HG03354 (cell line): ENCODE data around the gene CEBPG.
A peak's percentile ranks its signal among the peaks of the same experiment; 100 is the strongest.

Experiments
- ATAC-seq: cut with Tn5 transposase; IDR thresholded peaks from one replicate; pipeline ENCODE4 v1.9.1; 2021; ENCODE audit warnings: mild to moderate bottlenecking; ENCODE audit not compliant: unreplicated experiment, poor library complexity, severe bottlenecking

The CEBPG gene

DNA sequence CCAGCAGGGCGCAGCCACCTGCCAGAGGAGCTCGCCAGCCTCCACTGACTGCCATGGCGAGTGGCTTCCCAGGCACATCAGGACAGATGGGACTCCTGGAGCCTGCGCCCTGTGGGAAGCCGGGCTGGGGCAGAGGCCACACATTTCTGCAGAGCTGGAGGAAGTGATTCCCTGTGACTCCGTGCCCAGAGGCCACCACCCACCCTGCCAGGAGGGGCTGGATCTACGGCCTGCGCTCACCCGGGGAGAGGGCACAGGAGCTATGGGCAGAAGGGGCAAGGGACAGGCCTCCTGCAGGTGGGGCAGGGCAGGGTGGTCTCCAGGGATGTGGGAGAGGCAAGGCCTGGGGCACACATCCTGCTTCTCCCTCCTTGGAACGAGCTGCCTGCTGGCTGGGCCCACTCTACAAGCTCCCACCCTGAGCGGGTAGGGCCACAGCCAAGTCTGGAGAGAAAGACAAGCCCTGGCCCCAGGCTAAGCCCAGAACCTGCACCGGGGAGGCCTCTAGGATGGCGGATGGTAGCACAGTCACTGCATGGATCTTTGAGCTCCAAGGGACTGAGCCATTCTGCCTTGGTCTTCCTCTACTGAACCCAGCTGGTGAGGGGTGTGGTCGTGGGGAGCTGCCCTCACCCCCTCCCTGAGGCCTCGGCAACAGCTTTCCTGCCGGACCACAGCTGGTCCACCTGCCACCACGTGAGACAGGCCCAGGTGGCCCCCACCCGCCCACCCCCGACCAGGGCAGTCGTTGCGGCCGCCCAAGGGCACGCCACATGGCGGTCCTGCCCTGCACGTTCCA is 40.6 kb downstream of the CEBPG start:
- no peak for ATAC-seq

DNA sequence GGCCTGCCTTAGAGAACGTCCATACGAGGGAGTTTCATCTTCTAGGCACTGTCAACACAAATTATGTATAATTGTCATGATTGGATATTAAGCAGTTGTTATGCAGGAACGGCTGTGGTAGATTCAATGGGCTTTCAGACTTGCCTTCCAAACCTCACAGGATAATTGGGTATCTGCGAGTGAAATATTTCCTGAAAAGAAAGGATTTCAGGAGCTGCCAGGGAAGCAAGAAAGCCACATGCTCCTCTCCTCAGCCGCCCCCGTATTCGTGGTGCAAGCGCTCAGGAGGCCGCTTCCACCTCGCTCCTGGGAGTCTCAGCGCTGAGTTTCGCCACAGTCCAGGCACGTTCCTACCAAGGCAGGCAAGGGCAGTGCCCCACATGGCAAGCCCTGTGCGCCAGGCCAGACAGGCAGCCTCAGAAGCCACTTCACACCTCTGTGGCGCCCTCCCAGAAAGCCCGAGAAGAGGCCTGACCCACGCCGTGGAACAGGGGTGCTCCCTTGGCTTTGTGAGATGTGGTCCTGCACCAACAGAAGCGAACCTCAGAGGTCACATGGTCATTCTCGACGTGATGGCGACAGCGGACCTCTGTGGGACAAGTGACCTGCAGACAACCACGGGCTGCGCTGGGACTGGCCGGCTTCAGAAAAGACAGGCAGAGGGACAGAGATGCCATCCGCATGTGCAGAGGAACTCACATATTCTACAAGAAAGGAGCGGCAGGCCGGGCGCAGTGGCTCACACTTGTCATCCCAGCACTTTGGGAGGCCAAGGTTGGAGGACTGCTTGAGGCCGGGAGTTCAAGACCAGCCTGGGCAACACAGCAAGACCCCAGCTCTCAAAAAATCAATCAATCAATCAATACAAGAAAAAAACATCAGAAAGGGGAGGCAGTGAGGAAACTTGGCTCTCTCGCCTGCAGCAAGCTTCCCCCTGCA is 41.4 kb downstream of the CEBPG start:
- ATAC-seq = no peak

DNA sequence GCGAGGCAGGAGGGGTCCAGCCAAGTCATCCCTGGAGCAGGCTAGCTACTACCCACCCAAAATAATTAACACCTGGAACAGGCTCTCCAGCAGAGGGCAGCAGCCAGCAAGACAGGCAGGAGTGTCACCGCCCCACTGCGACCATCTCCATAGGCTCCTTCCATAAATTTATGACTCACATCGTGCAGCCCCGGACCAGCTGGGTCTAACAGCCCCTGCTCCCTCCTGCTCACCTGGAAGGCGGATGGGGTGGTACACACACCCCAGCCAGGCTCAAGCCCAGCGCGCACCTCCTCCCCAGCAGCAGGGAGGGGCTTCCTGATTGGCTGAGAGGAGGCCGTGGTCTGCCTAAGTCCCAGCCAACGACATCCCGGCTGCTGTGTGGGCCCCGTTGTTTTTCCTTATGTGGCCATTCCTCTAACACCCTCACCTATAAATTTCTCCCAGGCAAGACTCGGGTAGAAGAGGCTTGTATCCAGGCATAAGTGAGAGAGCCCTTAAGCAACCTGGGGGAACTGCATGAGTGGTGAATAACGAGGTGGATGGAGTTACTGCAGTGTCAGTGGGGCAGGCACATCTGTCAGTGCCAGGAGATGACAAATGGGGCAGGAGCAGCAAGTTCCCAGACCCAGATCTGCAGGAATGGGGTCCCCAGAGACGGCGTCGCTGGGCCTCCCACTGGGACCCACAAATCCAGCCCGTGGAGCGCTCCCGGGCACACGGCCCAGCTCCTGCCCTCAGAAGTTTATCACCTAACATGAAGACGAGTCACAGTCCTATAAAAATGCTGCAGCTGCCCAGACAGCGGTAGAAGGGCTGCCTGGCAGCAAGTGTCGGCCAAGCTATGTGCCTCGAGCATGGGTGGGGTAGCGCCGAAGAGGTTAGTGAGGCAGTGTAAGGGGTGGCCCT is 43.1 kb downstream of the CEBPG start:
- ATAC-seq = peak; percentile 52

DNA sequence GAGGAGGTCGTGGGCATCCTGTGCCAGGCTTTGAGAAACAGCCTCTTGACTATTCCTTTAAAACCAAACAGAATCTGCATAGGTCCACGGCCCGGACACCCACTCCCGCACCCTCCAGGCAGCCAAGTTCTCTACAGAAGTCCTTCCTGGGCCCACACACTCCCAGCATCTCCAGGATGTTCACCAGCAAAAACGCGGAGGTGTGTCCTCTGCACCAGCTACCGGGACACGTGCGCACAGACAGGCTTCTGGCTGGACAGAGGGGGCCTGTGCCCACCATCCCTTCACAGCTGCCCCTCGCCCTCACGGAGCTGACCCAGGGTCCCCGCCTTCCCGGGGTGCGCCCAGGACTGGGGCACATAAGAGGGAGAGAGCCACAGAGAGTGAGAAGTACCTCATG is 44.2 kb downstream of the CEBPG start:
- ATAC-seq = no peak

DNA sequence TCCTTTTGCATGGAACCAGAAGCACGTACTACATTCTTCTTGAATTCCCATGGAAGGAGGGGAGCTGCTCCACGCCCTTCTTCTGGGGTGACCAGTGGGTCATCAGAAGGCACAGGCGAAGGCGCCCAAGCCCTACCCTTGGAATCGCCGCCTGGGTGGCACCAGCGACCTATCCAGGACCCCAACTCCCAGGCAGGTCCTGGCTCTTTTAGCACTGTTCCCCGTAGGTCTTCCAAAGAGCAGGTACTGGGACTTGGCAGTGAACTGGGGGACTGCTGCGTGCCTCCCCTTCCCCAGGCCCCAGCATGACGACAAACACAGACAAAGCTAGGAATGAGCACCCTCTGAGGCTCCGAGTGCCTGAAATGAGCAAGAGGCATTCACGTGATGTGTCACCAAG is 45.0 kb downstream of the CEBPG start:
- no peak for ATAC-seq

DNA sequence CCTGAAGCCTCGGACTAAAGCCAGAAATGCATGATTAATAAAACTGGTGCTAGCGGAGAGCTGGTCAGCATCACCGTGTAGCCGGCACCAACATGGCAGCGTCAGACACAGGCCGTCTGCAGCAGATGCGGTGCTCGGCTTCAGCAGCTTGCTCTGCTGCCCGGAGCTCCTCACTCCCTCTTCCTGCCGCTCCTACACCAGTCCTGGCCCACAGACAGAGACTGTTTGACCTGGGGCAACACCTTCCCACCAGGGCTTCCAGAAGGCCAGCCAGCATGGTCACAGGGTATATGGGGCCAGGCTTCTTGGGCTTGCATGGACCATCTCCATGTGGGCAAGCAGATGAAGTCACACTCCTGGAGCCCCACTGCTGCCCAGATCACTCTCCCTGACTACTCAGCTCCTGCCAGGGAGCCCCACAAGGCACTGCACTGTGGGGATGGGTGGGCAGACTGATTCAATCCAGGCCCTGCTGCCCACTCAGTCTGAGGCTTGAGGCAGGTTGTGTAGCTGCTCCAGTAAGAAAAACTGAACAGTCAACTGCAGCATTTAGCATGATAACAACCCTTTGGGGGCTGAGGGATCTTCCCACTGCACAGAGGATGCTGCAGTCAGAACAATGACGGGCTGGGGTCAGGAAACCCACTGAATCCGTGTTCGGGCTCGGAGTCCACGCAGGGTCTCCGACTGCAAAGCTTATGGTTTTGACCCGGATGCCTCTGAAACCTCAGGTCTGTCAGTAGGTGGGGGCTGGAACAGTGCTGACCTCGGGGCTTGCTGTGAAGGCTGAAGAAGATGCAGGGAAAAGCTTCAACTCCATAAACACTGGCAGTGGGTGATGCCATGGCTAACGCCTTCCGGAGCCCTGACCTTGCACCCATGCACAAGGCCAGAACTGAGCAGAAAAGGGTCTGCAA is 45.6 kb downstream of the CEBPG start:
- no peak for ATAC-seq

DNA sequence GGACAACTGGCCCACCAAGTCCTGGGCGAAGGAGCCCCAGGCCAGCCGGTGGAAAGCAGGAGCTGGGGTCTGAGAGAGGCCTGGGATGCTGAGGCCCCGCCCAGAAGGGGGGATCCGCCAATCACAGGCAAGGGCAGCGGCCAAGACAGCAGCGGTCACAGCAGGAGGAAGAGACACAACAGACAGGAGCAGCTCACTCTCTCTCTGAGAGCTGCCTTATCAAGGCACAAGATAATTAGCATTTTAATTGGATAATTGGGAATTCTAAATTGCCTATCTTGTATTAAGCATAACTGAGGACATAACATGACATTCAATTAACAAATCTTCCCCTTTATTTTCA is 46.2 kb downstream of the CEBPG start:
- no peak for ATAC-seq

DNA sequence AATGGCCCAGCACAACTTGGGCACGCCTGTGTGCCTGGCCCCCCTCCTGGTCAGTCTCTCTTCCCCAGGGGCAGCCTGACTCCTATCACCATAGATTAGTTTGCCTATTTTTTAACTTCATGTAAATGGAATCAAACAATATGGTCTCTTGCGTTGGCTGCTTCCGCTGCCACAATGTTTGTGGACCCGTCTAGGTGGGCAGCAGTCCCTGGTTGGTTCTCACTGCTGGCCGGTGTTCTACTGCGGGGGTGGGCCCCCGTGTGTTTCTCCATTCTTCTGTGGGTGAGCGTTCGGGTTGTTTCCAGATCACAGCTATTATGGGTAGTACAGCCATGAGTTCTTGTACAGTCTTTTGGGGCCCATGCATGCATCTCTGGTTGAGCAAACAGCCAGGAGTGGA is 47.3 kb downstream of the CEBPG start:
- no peak for ATAC-seq

DNA sequence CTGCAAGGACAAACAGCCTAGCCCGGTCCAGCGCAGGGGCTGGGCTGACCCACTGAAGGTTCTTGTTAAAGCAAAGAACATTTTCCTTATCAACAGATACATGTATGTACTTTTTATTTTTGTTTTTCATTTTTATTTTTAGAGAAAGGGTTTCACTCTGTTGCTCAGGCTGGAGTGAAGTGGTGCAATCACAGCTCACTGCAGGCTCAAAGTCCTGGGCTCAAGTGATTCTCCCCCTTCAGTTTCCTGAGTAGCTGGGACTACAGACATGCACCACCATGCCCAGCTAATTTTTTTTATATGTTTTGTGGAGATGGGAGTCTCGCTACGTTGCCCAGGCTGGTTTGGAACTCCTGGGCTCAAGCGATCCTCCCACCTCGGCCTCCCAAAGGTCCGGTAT is 47.9 kb downstream of the CEBPG start:
- ATAC-seq = no peak

DNA sequence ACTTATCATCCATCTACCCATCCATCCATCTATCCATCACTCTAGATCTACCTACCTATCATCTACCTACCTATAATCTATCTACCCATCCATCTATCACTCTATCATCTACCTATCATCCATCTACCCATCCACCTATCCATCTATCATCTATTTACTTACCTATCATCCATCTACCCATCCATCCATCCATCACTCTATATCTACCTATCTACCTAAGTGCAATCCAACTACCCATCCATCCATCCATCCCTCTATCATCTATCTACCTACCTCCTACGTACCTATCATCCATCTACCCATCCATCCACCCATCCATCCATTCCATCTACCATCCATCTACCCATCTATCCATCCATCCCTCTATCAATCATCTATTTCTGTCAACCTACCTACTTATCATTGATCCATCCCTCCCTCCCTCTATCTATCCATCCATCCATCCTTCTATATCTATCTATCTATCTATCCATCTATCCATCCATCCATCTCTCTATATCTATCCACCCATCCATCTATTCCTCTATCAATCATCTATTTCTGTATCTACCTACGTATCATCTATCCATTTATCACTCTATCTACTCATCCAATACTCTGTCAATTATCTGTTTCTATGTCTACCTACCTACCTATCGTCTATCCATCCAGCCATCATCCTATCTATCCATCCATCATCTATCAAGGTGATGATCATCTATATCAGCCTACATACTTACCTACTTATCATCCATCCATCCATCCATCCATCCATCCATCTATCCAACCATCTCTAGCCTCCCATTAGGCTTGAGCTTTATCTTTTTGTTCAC is 49.1 kb downstream of the CEBPG start:
- no peak for ATAC-seq

DNA sequence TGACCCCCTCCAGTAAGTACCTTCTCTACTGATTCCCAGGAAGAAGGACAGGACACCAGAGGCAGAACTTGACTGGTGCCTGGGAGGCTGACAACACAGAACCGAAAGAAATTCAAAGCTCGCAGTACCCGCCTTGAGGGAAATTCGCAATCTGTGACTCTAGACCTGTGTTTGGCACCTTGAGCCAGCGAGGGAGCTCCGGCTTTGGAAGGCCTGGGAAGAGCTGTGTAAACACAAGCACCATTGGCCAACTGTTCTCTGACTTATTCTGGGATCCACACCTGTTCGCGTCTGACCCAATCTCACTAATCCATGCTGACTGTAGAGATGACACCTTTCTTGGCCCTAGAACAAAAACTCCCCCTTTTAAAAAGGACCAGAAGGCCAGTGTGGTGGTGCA is 50.7 kb downstream of the CEBPG start:
- ATAC-seq = no peak

DNA sequence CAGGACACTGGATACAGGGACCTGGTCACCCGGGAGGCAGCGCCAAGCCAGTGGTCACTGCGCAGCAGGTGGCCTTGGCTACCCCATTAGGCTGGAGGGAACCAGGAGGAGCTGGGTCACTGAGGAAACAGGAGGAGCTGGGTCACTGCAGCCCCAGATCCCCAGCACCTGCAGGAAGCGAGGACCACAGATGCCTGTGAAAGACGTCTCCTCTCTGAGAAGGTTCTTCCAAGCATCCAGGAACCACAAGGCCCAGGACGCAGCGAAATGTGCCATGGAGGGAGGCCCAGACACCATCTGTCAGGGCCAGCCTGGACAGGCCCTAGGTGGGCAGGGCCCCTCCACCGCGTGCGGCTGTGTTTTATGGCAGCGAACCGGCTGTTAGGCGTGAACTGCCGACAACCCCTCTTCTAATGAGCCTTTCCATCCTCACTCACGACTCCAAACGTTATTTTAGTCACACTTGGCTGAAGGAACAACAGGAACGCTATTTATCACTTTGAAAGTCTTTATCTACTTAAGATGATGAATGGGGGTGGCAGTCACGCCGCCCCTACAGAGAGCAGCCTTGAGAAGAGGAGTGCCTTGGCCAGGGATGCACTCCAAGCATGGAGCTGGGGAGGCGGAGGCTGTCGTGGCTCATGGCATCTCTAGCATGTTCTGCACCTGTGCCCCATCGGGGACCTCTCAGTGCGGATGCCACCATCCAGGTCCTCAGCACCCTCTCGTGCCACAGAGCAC is 53.3 kb downstream of the CEBPG start:
- no peak for ATAC-seq

DNA sequence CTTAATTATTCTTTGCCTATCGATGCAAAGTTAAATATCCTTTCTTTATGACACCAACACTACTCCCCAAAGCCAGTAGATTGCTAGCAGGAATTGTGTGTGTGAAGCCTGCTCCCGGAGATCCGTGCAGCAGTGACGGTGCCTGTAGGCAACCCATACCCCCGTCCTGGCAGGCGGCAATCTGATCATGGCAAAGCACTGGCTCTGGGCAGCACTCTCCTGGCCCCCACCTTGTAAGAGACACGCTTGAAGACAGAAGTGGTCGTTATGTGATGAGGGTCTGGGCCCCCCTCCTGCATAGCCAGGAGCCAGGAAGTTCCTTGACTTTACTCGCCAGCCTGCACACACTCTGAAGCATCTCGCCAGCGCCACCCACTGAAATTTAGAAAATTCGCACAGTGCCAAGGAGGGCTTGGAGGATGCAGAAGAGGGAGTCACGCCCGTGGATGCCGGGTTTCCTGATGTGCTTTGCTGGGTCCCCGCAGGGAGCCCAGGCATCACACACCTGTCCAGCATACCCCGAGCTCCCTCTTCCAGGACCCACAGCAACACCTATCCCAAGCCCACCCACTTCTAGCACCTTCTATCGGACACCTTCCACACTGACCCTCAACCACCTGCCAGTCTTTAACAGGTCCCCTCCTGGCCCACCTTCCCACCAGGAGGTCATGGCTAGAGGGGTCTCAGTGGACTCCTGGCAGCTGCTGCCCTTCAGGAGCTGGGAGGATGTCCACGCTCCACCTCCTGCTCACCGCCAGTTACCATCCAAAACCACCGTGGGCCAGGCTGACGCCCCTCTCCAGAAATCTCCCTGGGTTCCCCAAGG is 54.5 kb downstream of the CEBPG start:
- ATAC-seq = no peak

DNA sequence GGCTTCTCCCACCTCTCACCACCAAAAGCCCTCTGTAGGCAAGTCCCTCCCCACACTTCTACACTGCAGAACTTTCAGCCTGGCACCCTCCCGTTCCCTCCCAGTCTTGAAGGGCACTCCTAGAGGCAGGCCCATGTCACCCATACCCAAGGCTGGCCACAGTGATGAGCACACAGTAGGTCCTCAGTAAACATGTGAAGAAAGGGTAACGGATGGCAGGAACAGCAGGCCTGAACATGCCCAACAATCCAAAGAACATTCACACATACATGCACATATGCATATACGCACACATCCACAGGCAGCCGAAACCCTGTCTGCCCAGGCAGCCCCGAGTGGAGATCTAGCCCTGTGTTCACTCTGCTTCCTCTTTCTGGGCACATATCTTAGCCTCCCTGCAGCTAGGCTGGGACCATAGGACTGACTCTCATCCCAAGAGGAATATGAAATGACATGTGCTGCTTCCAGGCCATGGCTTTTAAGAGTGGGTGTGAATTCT is 55.2 kb downstream of the CEBPG start:
- ATAC-seq = no peak

DNA sequence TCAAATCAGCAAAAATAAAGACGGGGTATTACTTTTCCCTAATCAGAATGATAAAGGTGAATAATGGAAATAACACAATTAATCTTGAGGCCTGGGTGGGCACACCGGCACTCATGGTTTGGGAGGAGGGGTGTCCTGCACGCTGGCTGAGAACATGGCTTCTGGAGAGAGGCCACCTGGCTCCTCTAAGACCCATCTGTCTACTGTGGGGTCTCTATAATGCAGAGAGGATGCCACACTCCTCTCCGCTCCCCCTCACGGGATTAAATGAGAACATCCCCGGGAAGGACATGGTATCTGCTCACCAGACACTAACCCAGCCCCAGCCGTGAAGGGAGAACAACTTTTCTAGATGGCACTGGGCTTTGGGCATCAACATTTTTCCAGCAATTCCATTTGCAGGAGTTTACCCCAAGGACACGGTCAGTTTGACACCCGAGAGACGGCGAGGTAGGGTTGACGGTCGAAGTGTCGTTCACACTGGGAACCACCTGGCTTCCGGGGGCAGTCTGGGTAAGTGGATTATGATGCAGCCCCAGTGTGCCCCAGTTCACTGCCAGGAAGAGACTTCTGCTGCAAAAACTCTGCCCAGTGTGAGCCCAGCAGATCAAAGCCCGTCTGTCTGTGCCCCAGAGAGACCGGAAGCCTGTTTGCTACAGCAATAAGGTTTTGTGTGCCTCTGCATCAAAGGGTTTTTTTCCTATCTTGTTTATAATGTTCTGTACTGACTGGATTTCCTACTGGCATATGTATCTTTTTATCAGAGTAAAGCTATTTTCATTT is 56.6 kb downstream of the CEBPG start:
- ATAC-seq = no peak
